HEK293 (cell line): ENCODE measurements around the gene GAREM1.

Source experiments
- CTCF ChIA-PET: fragments of 350-600 bp; formaldehyde crosslinking; extraction: SDS; loops from one replicate; lab custom pipeline; 2021; ENCODE audit warnings: antibody characterized with exemption; lab: Yijun Ruan, JAX
- POLR2A ChIA-PET: fragments of 300-600 bp; formaldehyde crosslinking; extraction: SDS; loops from one replicate; lab custom pipeline; 2020; ENCODE audit warnings: antibody characterized with exemption, inconsistent platforms; lab: Yijun Ruan, JAX
- H3K27ac ChIP-seq: fragments of 200-500 bp; sonication (Bioruptor generic); 2 replicates; pipeline ENCODE4 v1.5.1; 2014; ENCODE audit warnings: low read depth, low read length, control low read depth, inconsistent platforms; ENCODE audit errors: extremely low read depth
- H3K36me3 ChIP-seq, 2 experiments: fragments of 200-500 bp in 1 of 2; sonication (Bioruptor generic) in 1 of 2; 1 replicate in 1 of 2; 2 replicates in 1 of 2; pipeline ENCODE4 v1.5.1; 2014 to 2017; ENCODE audit warnings: inconsistent platforms in 2 of 2, low read length in 2 of 2; ENCODE audit not compliant: control insufficient read depth in 2 of 2, insufficient read depth in 1 of 2
- H3K4me1 ChIP-seq: fragments of 200-500 bp; sonication (Bioruptor generic); 2 replicates; pipeline ENCODE4 v1.5.1; 2014; ENCODE audit warnings: mild to moderate bottlenecking, low read length, inconsistent platforms; ENCODE audit not compliant: control insufficient read depth, insufficient read depth
- H3K4me3 ChIP-seq: 2 replicates; pipeline ENCODE4 v1.5.1; 2011; ENCODE audit warnings: low read depth, mild to moderate bottlenecking, control low read depth, low read length, moderate library complexity
- H3K9me3 ChIP-seq: fragments of 200-500 bp; sonication (Bioruptor generic); 2 replicates; pipeline ENCODE4 v1.5.1; 2014; ENCODE audit warnings: low read depth, low read length, inconsistent platforms; ENCODE audit not compliant: control insufficient read depth, insufficient read depth
- BCL11A ChIP-seq: fragments of 450-650 bp; formaldehyde crosslinking; IDR thresholded peaks from 2 replicates; pipeline ENCODE4 v1.5.1; 2016; ENCODE audit warnings: low read depth, missing biosample characterization, missing genetic modification characterization
- HOXD13 ChIP-seq: sonication (generic); formaldehyde crosslinking; IDR thresholded peaks from 2 replicates; pipeline ENCODE4 v1.8.0; 2022; ENCODE audit warnings: missing genetic modification reagents, borderline replicate concordance
- TRIM28 ChIP-seq: IDR thresholded peaks from 2 replicates; pipeline ENCODE4 v1.6.1; 2011; ENCODE audit warnings: low read length, control low read depth, borderline replicate concordance
- ZBTB26 ChIP-seq: fragments of 450-650 bp; formaldehyde crosslinking; optimal IDR thresholded peaks from 2 replicates; pipeline ENCODE3; 2016; ENCODE audit warnings: missing biosample characterization, mild to moderate bottlenecking, missing genetic modification characterization
- ZNF146 ChIP-seq: fragments of 450-650 bp; formaldehyde crosslinking; IDR thresholded peaks from 2 replicates; pipeline ENCODE4 v1.5.1; 2016; ENCODE audit warnings: missing biosample characterization, missing genetic modification characterization
- ZNF174 ChIP-seq: fragments of 450-650 bp; formaldehyde crosslinking; IDR thresholded peaks from 2 replicates; pipeline ENCODE4 v1.5.0; 2017; ENCODE audit warnings: missing biosample characterization, mild to moderate bottlenecking, missing genetic modification characterization
- ZNF221 ChIP-seq: fragments of 450-650 bp; formaldehyde crosslinking; IDR thresholded peaks from 2 replicates; pipeline ENCODE4 v1.5.1; 2017; ENCODE audit warnings: missing biosample characterization, missing genetic modification characterization, borderline replicate concordance
- ZNF266 ChIP-seq: fragments of 450-650 bp; formaldehyde crosslinking; IDR thresholded peaks from 2 replicates; pipeline ENCODE4 v1.5.1; 2016; ENCODE audit warnings: missing biosample characterization, missing genetic modification characterization, low read depth
- ZNF292 ChIP-seq: fragments of 450-650 bp; formaldehyde crosslinking; IDR thresholded peaks from 2 replicates; pipeline ENCODE4 v1.5.1; 2016; ENCODE audit warnings: low read depth, missing biosample characterization, missing genetic modification characterization, borderline replicate concordance
- ZNF335 ChIP-seq: fragments of 450-650 bp; formaldehyde crosslinking; conservative IDR thresholded peaks from 2 replicates; pipeline ENCODE4 v1.5.1; 2016; ENCODE audit warnings: missing biosample characterization, missing genetic modification characterization
- ZNF473 ChIP-seq: fragments of 450-650 bp; formaldehyde crosslinking; IDR thresholded peaks from 2 replicates; pipeline ENCODE4 v1.5.1; 2017; ENCODE audit warnings: missing biosample characterization, missing genetic modification characterization
- ZNF600 ChIP-seq: fragments of 450-650 bp; formaldehyde crosslinking; IDR thresholded peaks from 2 replicates; pipeline ENCODE4 v1.5.1; 2016; ENCODE audit warnings: missing biosample characterization, missing genetic modification characterization
- ZNF626 ChIP-seq: fragments of 450-650 bp; sonication (Bioruptor Pico); formaldehyde crosslinking; IDR thresholded peaks from 2 replicates; pipeline ENCODE4 v1.5.1; 2018; ENCODE audit warnings: missing biosample characterization, missing genetic modification characterization, inconsistent platforms
- ZNF629 ChIP-seq: fragments of 450-650 bp; formaldehyde crosslinking; IDR thresholded peaks from 2 replicates; pipeline ENCODE4 v1.5.1; 2017; ENCODE audit warnings: missing biosample characterization, missing genetic modification characterization
- ZNF639 ChIP-seq: fragments of 450-650 bp; formaldehyde crosslinking; IDR thresholded peaks from 2 replicates; pipeline ENCODE4 v1.5.1; 2016; ENCODE audit warnings: missing biosample characterization, missing genetic modification characterization
- ZNF692 ChIP-seq: fragments of 450-650 bp; formaldehyde crosslinking; IDR thresholded peaks from 2 replicates; pipeline ENCODE4 v1.5.1; 2016; ENCODE audit warnings: missing biosample characterization, missing genetic modification characterization
- ZNF704 ChIP-seq: fragments of 450-650 bp; formaldehyde crosslinking; IDR thresholded peaks from 2 replicates; pipeline ENCODE4 v1.5.1; 2016; ENCODE audit warnings: missing biosample characterization, missing genetic modification characterization
- ZNF777 ChIP-seq: fragments of 450-650 bp; formaldehyde crosslinking; IDR thresholded peaks from 2 replicates; pipeline ENCODE4 v1.5.1; 2017; ENCODE audit warnings: missing biosample characterization, missing genetic modification characterization, borderline replicate concordance
- ZNF830 ChIP-seq: fragments of 450-650 bp; IDR thresholded peaks from 2 replicates; pipeline ENCODE4 v1.5.0; 2018; ENCODE audit warnings: missing biosample characterization, missing genetic modification characterization, low read depth, mild to moderate bottlenecking, moderate library complexity
- ZSCAN5A ChIP-seq: fragments of 450-650 bp; formaldehyde crosslinking; IDR thresholded peaks from 2 replicates; pipeline ENCODE4 v1.5.1; 2016; ENCODE audit warnings: missing biosample characterization, missing genetic modification characterization

GAREM1 gene

GRCh38 chr18:32308493-32309120 is 162.1 kb downstream of the GAREM1 start (continued):
- TF ChIP-seq HOXD13 (CRISPR knock-in tag) (no peak), ZNF600 (tag by site-specific recombination) (no peak), ZNF692 (tag by site-specific recombination) (no peak), TRIM28 (no peak)

- POLR2A ChIA-PET, result interaction anchor here (0.6 to 1.0 kb wide), 2 partner anchors 13 to 83 kb away, joined by 3 to 4 read pairs; no protein-coding TSS in a partner anchor
- TF ChIP-seq BCL11A (tag by site-specific recombination), result no peak
- TF ChIP-seq ZNF629 (tag by site-specific recombination), result no peak
- no peak for TF ChIP-seq ZNF777 (tag by site-specific recombination)
- TF ChIP-seq ZNF830 (tag by site-specific recombination), result no peak
- no peak for TF ChIP-seq ZSCAN5A
- no peak for TF ChIP-seq ZBTB26 (tag by site-specific recombination)
- no peak for TF ChIP-seq ZNF639
- no peak for TF ChIP-seq ZNF174
- TF ChIP-seq ZNF626 (tag by site-specific recombination), result no peak
- TF ChIP-seq, all 188 proteins: peak for 0
- Histone ChIP-seq H3K36me3 (no peaks in the 10 kb centered on the region), H3K9me3 (no peaks in the 10 kb centered on the region), H3K4me1 (no peaks in the 10 kb centered on the region), H3K4me3 (no peak overlapping the region), H3K27ac (no peak overlapping the region)
- CTCF ChIA-PET, result interaction anchor here (0.6 to 2.3 kb wide), 4 partner anchors 29 to 154 kb away, joined by 3 to 6 read pairs (median 5); no protein-coding TSS in a partner anchor
These were observed 167.3 kb downstream of the GAREM1 start for GRCh38 chr18:32303400-32303799.

GRCh38 chr18:32302806-32303205 is 167.9 kb downstream of the GAREM1 start:
- H3K9me3 ChIP-seq, result no peaks in the 10 kb centered on the region
- no peak overlapping the region for H3K4me3 ChIP-seq
- CTCF ChIA-PET, result interaction anchor here (0.6 to 2.3 kb wide), 5 partner anchors 13 to 154 kb away, joined by 3 to 18 read pairs (median 5); no protein-coding TSS in a partner anchor
- H3K36me3 ChIP-seq, result no peaks in the 10 kb centered on the region
- TF ChIP-seq ZNF704 (tag by site-specific recombination) (no peak), ZNF335 (tag by site-specific recombination) (no peak), ZNF221 (tag by site-specific recombination) (no peak), ZNF146 (tag by site-specific recombination) (no peak), ZNF266 (tag by site-specific recombination) (no peak), ZNF292 (no peak), ZNF473 (tag by site-specific recombination) (no peak)
- TF ChIP-seq, all 188 proteins: peak for 0
- POLR2A ChIA-PET, result interaction anchor here (1.0 kb wide), 1 partner anchor 83 kb away, joined by 3 read pairs; no protein-coding TSS in a partner anchor
- Histone ChIP-seq H3K27ac (no peak overlapping the region), H3K4me1 (no peaks in the 10 kb centered on the region)
